ENCODE data around the gene TROAP. TPM values are rescaled to one million over a fixed set of nuclear protein-coding genes. Genes with fewer than 3 reads are reported as not detected.

Gene TROAP
- total and polyA plus RNA-seq, 2 experiments from 2014 or later, result 46.4 to 47.5 TPM

GRCh38 chr12:49340971-49341776 lies 18.1 kb downstream of the TROAP start:
- Histone ChIP-seq H4K20me1 (replicated peaks; ENCODE audit: insufficient read depth) (peaks cover 28% of the 10 kb centered on the region), H3K4me3 (peak overlapping the region; percentile 85), H3K4me2 (peak overlapping the region; percentile 88), H2AFZ (peak overlapping the region; percentile 82; the same call in 1 of the 2 replicates), H3K27ac (ENCODE audit: low read depth) (no peak overlapping the region), H3K9me2 (ENCODE audit: insufficient read depth) (no peaks in the 10 kb centered on the region), H3K4me1 (ENCODE audit: insufficient read depth) (peaks cover 52% of the 10 kb centered on the region), H3K79me2 (replicated peaks; ENCODE audit: insufficient read depth) (no peaks in the 10 kb centered on the region), H3F3A (replicated peaks; ENCODE audit: low read depth) (peaks cover 31% of the 10 kb centered on the region), H3K27me3 (ENCODE audit: insufficient read depth) (peaks cover 99% of the 10 kb centered on the region), H3K36me3 (ENCODE audit: insufficient read depth) (no peaks in the 10 kb centered on the region)
- Mint-ChIP-seq H3K9me3 (peaks cover 3% of the 10 kb centered on the region; the same call in 2 of the 3 replicates), H3K36me3 (ENCODE audit: low read depth) (no peaks in the 10 kb centered on the region; the same call in 2 of the 3 replicates), H3K4me1 (peaks cover 55% of the 10 kb centered on the region), H3K27me3 (ENCODE audit: insufficient read depth, low read depth, poor library complexity) (peaks cover 98% of the 10 kb centered on the region), H3K4me3 (peak overlapping the region; percentile 70), H3K27ac (no peak overlapping the region)
- DNase-seq (ENCODE audit: low spot score), result peak; percentile 40
- ATAC-seq, result no peak
- TF ChIP-seq CREB1 (CRISPR knock-in tag; IDR thresholded peaks at IDR 0.05; ENCODE audit: low read depth) (no peak), EZH2 (IDR thresholded peaks at IDR 0.05; ENCODE audit: low read depth, unreplicated experiment) (peak; percentile 69)

GRCh38 chr12:49341777-49342065 lies 18.7 kb downstream of the TROAP start:
- Histone ChIP-seq H3K9me2 (ENCODE audit: insufficient read depth) (no peaks in the 10 kb centered on the region), H3K4me2 (peak overlapping the region; percentile 88), H3K4me1 (ENCODE audit: insufficient read depth) (peaks cover 54% of the 10 kb centered on the region), H2AFZ (peak overlapping the region; percentile 82), H3K79me2 (replicated peaks; ENCODE audit: insufficient read depth) (no peaks in the 10 kb centered on the region), H3K36me3 (ENCODE audit: insufficient read depth) (no peaks in the 10 kb centered on the region), H3K4me3 (peak overlapping the region; percentile 85), H3F3A (replicated peaks; ENCODE audit: low read depth) (peaks cover 31% of the 10 kb centered on the region), H3K27me3 (ENCODE audit: insufficient read depth) (peaks cover 99% of the 10 kb centered on the region), H3K27ac (ENCODE audit: low read depth) (no peak overlapping the region), H4K20me1 (replicated peaks; ENCODE audit: insufficient read depth) (peaks cover 28% of the 10 kb centered on the region)
- H3K36me3 Mint-ChIP-seq (ENCODE audit: low read depth), result no peaks in the 10 kb centered on the region; the same call in 2 of the 3 replicates
- H3K4me3 Mint-ChIP-seq, result peak overlapping the region; percentile 70
- no peak for DNase-seq (ENCODE audit: low spot score)
- no peak overlapping the region for H3K27ac Mint-ChIP-seq
- no peak for ATAC-seq
- H3K27me3 Mint-ChIP-seq (ENCODE audit: insufficient read depth, low read depth, poor library complexity), result peaks cover 98% of the 10 kb centered on the region
- H3K4me1 Mint-ChIP-seq, result peaks cover 57% of the 10 kb centered on the region
- peaks cover 3% of the 10 kb centered on the region; the same call in 2 of the 3 replicates for H3K9me3 Mint-ChIP-seq
- TF ChIP-seq CREB1 (CRISPR knock-in tag; IDR thresholded peaks at IDR 0.05; ENCODE audit: low read depth) (no peak), REST (IDR thresholded peaks at IDR 0.05; ENCODE audit: unreplicated experiment) (no peak), EZH2 (IDR thresholded peaks at IDR 0.05; ENCODE audit: low read depth, unreplicated experiment) (no peak), EZH2phosphoT487 (IDR thresholded peaks at IDR 0.05; ENCODE audit: unreplicated experiment) (no peak), ZNF331 (CRISPR knock-in tag; IDR thresholded peaks at IDR 0.05; ENCODE audit: low read depth) (no peak), POLR2AphosphoS5 (IDR thresholded peaks at IDR 0.05; ENCODE audit: low read depth) (no peak), ZNF114 (CRISPR knock-in tag; IDR thresholded peaks at IDR 0.05) (no peak), STAT1 (IDR thresholded peaks at IDR 0.05; ENCODE audit: unreplicated experiment) (no peak), JUNB (IDR thresholded peaks at IDR 0.05; ENCODE audit: unreplicated experiment) (no peak), ZNF462 (CRISPR knock-in tag; IDR thresholded peaks at IDR 0.05) (no peak)
